ENCODE results near the gene DDX23.

The DDX23 gene

DNA sequence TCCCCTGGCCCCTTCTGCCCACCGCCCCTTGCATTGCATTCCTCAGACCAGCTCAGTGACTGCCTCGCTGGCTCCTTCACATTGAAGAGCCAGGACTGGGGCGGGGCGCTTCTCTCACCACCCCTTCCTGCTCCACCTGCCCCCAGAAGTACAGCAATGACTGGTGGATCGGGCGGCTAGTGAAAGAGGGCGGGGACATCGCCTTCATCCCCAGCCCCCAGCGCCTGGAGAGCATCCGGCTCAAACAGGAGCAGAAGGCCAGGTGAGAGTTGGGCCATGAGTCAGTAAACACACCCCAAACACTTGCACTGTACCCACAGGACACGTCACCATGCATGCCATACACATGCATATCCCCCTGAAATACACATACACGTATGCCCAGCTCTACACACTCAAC, 27.9 kb downstream of the DDX23 start:
- no peak for DNase-seq

DNA sequence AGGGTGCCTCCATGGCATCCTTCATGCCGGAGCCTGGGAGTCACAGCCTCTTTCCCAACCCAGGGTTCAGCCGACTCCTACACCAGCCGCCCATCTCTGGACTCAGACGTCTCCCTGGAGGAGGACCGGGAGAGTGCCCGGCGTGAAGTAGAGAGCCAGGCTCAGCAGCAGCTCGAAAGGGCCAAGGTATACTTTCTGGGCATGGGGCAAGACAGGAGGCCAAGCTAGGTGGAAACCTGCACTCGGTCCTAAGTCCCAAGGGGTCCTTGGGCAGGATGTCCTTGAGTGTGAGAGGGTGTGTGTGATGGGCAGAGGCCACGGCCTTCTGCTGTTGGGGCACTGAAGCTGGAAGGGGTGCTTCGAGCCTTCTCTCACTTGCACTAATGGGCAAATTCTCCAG, 28.7 kb downstream of the DDX23 start:
- DNase-seq = no peak

DNA sequence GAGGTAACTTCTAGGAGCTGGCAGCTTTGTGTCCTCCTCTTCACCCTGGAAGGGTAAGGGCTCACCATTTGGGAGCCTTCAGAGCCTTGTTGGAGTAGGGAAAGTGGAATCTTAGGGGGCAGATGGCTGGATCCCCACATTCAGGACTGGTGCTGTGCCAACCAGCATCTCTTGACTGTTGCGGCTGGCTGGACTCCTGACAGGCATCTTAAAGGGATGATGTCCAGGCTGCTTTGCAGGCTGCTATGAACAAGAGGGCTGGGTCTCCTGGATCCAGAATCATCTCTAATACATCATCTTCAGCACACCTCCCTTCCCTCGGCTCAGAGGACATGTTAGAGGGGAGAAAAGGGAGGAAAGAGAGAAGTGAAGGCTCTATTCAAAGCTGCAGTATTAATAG, 29.3 kb downstream of the DDX23 start:
- DNase-seq = no peak

DNA sequence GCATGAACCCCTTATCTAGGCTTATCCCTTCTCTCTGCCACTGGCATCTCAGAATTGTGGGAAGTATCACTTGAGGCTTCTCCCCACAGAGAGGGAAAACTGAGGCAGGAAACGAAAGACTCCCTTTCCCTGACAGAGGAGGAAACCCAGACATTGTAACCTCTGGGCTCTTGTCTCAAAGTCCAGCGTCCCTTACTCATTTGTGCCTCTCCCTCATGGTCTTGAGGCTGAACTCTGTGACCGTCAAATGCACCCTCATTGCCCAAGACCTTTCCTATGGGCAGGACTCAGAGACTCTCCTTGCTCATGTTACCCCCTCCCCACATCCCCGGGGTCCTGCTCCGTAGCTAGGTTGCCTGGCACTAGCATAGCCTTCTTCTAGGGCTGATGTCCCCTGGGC, 29.8 kb downstream of the DDX23 start:
- no peak for DNase-seq

DNA sequence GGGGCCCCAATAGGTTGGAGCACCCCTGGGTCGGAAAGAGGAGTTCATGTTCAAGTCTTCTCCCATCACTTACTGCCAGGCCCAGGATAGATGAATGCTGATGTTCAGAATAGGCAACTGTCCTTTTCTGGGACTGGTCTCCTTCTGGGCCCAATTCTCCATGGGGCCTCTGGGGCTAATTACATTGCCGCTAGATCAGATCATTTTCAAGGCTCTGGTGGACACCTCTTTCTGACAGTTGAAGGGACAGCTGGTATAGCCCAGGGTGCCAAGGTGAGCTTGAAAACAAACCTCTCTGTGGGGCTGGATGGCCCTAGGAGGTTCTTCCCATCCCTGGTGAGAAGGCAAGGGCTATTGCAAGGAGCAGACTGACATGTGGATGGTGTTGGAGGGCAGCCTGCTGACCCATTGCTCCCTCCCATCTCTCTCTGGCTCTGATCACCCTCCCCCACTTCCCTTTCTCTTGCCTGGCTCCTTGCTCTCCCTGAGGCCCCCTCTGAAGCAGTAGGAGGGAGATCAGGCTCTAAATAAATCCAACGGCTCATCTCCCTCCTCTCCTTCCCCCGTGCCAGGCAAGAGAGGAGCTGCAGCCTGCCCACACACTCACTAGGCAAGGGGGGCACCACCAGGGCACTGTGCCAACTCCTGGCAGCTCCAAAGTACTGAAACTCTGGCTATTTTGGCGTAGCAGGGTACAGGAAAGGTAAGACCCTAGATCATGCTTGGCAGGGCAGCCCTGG, 31.8 kb downstream of the DDX23 start:
- no peak for DNase-seq

DNA sequence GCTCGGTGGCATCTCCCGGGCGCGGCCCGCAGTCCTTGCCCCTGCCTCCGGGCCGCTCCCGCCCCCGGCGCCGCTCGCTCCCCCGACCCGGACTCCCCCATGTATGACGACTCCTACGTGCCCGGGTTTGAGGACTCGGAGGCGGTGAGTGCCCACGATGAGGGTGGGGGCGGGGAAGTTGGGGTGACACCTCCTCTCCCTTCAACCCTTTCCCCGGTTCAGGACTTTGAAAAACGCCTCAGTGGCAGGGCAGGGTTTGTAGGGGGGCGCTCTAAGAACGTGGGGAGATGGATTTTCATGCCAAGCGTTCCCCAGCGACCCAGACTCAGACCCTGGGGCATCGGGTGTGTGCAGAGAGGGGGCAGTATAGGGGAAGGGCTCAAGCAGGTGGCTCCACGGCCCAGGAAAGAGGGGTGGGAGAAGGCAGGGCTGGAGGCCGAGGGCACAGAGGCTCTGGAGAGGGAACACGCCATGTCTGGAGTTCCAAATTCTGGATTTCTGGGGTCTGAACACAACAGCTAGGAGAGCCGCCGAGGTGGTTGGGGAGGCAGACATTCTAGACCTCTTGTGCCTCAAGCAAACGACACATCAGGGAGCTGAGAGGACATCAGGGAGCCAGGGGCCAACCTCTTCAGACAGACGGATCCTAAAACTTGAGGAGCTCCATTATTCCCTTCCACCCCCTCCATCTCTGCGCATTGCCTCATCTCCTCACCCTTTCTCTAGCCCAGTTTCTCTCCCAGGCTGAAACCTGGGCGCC, 33.0 kb downstream of the DDX23 start:
- DNase-seq = no peak

DNA sequence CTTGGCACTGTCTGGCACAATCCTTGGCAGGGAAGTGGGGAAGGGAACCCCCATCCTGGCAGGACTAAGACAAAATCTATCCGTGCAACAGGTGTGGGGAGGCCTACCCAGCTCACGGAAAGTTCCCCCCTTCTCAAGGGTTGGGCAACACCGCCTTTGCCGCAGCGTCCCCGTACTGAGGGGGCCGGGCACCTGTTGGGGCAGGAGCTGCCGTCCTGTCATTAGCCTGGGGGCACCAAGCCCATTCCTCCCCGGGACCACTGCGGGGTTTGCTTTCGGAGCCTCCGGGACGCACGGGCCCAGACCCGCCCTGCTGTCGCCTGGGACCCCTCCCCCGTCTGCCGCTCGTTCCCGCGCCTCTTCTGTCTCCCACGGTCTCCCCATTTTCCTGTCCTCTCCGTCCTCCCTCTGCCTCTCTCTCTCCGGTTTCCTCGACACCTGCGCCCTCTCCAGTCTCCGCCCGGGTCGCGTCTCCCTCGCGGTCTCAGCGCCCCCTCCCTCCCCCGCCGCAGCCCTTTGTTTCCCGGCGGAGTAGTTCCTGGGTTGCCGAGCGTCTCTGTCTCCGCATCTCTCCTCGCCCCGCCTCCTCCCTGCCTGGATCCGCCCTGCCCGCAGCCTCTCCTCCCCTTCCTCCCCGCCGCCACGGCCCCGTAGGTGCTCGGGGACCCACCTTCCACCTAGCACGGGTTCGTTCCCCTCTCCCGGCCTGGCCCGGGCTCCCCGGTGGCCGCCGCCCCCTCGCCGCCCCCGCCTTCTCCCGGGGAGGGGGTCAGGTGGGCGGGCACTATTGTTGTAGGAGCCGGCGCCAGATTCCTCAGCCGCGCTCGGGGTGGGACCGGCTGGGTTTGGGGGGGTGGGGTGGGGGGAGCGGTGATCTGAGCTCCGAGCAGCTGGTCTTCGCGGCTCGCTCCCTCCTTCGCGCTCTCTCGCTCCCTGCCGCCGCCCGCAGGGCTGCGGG, 33.8 kb downstream of the DDX23 start, which contains the start of gene CACNB3:
Gene CACNB3 (plus strand): TSS at position 624 of the 958 bp plus-strand sequence. CDS start 434 bp downstream, outside the sequence.
- peak; percentile 81 for DNase-seq

DNA sequence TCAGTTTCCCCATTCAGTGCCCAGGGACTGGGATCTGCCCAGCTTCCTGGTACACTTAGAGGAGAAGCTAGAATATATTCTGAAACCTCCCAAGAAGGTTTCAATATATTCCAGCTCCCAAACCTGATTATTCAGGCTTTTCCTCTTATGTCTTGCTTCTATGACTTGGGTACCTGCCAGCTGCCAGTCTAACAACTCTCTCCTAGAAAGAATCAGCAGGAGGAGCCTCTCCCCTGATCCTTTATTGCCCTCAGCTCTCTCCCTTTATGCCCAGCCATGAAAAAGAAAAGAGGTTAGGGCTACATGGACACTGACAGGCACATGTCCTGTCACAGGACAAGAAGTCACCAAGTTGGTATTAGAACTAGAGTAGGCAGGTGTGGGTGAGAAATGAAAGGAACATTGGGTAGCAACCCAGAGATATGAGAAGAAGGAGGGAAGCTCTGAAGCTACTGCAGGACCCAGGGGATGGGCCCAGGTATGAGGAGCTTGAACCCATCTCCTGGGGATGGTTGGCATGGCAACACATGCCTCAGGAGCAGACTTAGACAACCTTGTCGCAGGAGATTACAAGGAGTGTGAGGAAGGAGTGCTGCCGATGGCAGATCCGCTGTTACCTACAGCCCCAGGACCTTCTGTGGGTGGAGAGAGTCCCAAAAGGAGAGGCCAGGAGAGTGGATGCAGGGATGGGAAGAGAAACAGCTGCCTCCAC, 35.7 kb downstream of the DDX23 start:
- no peak for DNase-seq

DNA sequence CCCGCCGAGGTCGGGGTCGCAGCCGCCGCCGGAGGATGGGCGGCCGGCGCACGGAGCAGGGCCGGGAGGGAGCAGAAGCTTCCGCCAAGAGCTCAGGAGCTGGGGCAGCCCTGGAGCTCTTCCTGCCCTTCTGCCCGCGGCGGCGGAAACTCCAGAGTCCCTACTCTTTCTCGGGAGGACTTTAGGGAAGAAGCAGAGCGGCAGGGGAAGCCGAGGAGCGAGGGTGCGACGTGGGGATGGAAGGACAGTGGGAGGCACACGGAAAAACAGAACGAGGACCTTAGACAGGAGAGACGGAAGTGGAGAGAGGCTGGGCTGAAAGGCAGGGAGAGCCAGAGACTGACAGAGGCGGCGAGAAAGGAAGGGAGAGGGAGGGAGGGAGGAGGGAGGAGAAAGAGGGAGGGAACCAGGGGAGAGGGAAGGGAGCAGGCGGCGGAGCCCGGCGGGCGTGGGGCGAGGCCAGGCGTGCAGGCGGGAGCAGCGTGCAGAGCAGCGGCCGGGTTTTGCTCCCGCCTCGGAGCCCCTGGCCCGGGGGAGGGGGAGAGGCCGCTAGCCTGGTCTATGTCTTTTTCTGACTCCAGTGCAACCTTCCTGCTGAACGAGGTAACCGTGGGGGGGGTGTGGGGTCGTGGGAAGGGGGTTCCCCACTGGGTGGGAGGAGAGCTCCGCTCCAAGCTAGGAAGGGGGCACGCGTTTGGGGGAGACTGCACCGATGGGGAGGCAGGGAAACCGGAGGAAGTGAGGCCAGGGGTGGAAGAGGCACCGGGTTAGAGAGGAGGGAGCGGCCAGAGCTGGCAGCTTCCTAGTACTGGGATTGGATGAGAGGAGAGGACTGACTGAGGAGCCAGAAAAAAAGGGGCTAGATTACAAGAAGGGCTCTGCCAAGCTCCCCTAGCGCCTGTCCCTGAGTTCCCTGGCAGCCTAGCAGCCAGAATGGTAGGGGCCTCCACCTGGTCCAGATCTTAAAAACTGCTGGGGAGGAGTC, 36.5 kb downstream of the DDX23 start:
- no peak for DNase-seq

DNA sequence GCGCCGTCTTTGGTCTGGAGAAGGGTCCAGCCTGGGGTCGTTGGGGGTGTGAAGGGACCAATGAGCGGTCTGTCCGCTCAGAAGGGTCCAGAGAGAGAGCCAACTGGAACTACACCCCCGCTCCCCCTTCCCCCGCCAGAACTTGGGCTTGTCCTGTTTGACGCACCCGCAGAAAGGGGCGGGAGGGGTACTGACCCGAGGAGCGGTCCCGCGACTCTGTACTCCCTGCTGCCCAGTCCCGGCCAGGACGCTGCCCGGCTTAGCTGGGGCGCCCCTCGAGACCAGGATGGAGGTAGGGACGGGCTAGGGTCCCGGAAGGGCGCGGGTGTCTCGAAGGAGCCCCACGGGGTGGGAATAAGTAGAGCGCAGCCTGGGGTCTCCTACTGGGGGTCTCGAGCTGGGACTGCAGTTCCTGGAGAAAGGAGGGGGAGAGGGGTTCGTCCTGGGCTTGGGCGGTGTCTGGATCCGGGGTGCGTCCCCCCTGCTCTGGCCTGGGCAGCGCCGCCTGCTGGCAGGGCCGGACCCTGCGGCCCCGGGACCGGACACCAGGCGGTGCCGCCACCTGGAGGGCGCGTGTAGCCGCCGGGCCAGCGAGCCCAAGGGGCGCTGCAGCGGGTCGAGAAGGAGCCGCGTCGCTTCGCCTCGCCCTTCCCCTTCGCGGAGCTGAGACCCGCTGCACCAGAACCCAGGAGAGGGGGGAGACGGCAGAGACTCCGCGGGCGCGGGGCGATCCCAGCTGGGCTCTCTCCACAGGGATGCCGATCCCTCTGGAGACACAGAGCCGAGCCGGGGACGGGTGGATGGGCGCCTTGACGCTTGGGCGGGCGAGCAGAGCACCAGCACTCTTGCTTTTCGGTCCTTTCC, 37.5 kb downstream of the DDX23 start:
- DNase-seq = peak; percentile 94

DNA sequence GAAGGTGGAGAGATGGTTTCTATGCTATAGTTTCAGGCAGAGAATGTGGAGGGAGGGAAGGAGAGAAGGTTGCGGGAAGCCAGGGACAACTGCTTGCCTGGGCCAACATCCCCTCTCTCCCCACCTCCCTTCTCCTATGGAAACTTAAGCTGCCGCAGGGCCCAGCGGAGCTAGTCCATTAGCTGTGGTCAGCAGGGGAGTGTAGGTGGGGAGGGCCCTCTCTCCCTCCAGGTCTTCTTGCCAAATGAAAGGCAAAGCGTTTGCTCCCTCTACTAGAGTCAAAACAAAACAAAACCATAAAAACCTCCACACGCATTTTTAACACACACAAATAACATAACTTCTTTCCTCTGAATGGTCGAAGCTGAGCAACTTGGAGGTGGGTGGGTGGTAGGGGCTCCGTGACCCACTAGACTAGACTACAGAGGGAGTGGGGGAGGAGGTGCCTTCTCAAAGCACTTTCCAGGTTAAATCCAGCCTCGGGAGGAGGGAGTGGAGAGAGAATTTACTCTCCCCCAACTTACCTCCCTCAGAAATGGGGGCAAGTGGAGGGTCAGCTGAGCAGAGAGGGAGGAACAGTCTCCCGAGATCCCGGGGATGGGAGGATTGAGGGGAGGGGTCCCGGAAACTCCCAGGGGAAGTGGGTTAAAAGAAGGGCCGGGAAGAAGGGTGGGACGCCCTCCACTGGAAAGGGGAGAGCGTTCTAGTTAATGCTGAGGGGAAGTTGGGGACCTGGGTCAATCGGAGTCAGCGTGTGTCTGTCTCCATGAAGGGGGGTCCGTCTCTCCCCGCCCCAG, 38.3 kb downstream of the DDX23 start:
- DNase-seq = peak; percentile 65

DNA sequence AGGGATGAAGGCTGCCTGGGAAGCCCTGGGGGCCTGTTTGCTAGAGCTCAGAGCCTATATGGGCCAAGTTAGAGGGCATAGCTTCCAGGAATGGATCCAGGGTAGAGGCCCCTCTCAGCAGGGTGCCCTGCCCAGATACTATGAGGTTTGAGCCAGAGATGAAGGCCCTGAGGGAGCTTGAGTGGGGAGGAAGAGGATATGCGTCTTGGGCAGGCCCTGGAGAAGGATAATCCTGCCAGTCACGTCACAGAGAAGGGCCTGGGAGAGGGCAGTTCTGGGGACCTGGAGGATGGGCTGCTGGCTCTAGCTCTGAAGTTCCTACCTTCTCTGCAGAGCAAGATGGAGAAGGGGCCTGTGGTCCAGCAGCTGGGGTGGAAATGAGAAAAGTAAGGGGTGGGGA, 39.6 kb downstream of the DDX23 start:
- no peak for DNase-seq

DNA sequence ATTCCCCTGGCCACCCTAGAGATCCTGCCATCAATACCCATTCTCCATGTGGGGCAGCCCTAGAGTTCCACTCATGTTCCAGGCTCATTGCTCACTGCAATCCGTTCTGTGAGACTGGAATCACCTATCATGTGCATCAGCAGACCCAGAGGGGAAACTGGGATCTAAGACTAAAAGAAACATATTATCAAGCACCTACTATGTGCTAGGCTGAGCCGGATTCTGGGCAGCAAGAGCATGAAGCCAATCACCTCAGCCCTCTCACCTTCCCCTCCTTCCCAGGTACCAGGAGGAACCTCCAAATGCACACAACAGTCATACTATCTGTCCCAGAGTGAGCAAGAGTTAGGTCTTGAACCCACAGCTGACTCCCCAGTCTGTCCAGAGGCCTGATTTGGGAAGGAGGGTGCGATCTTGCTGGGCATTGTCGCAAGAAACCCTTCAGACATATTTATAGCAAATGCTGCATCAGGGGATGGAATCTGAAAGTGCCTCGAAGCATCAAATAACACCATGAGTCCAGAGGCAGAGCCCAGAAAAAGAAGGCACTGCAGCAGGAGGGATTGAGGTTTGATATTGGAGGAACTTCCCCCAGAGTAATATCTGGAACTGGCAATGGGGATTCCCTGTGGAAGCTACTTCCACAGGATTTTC, 40.4 kb downstream of the DDX23 start:
- DNase-seq = no peak

DNA sequence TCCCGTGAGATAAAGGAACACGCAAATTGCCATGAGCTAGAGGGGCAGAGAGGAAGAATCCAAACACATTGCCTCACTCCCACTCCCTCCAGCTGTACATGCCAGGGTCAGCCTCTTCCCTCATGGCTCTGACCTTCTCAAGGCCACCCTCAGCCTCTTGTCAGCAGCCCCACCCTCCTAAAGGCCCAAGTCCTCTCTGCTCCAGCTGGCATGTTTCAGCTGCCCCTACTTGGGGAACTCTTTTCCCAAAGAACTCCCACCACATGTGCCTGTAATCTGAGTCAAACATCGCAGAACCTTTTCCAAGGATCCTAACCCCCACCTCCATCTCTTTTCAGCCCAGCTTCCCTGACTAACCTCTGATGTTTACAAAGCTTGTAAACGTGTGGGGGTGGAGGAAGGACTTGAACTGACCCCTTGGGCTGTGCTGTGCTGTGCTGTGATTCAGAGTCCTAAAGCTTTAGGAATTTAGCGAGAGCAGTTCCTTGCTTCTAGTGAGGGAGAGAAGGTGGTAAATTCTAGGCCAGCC, 41.0 kb downstream of the DDX23 start:
- no peak for DNase-seq

DNA sequence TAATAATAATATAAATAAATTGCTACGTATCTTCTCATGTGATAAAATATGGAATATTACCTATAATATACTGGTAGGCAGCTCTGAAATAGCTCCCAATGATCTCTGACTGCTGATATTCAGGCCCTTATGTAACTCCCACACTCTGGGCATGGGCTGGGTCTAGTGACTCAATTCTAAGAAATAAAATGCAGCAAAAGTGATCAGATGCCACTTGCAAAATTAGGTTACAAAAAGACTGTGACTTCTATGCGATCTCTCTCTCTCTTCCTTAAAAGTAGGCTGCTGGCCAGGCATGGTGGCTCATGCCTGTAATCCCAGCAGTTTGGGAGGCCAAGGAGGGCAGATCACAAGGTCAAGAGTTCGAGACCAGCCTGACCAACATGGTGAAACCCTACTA, 44.0 kb downstream of the DDX23 start:
- no peak for DNase-seq

DNA sequence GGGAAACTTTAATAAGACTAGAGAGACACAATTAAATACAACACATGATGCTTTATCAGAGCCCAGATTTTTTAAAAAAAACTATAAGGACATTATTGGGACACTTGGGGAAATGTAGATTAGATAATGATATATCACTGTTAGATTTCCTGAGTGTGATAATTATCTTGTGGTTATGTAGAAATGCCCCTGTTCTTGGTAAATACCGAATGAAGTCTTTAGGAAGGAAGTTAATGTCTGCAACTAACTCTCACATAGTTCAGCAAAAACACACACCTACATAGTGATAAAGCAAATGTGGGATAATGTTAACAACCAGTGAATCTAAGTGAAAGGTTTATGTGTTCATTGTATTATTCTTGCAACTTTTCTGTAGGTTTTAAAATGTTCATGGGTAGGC, 48.3 kb downstream of the DDX23 start:
- no peak for DNase-seq

DNA sequence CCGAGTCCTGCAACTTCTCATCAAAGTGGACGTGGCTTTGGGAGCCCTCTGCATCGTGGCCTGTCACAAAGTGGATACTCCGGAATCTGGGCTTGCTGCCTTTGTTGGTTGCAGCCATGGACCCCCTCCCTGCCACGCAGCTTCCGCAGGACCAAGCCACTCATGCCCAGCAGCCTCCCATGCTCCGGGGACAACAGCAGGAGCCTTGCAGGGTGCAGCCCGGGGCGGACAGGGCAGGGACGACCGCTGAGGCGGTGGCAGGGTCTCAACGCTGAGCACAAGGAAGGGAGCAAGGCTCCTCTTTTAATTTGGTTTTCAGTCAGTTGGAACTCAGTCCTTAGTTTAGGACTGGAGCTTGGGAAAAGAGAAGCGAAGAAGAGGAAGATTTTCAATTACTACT, 51.0 kb downstream of the DDX23 start:
- DNase-seq = no peak

DNA sequence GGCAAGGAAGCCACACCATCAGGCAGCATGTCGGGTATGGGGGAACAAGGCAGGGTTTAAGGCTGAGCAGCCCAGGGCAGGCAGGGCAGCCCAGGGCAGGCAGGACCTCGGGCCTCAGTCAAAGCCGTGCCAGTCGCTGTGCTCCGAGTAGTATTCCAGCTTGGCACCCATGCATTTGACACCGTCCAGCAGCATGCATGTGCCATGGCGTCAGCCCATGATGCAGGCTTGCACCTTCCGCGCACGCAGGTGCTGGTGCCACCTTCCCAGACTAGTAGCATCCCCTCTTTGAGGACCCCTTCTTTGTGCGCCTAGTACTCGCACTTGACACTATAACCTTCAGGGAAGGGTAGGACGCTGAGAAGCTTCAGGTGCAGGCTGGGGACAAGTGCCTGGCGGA, 51.5 kb downstream of the DDX23 start:
- no peak for DNase-seq
